ACHN (cell line): Measurements from ENCODE around the gene UBQLN4.
A peak's percentile ranks its signal among the peaks of the same experiment; 100 is the strongest.

ENCODE experiments used
- DNase-seq: peaks from one replicate; pipeline ENCODE4 v3.0.0-alpha.2; 2015
- in situ Hi-C: cut with HindIII; loops from 2 replicates; pipeline ENCODE4 v1.10.0; 2017; ENCODE audit warnings: low sequenced_read_pairs, low pct_ligation_motif_present, low pct_unique_long_range_greater_than_20kb

UBQLN4 gene

DNA sequence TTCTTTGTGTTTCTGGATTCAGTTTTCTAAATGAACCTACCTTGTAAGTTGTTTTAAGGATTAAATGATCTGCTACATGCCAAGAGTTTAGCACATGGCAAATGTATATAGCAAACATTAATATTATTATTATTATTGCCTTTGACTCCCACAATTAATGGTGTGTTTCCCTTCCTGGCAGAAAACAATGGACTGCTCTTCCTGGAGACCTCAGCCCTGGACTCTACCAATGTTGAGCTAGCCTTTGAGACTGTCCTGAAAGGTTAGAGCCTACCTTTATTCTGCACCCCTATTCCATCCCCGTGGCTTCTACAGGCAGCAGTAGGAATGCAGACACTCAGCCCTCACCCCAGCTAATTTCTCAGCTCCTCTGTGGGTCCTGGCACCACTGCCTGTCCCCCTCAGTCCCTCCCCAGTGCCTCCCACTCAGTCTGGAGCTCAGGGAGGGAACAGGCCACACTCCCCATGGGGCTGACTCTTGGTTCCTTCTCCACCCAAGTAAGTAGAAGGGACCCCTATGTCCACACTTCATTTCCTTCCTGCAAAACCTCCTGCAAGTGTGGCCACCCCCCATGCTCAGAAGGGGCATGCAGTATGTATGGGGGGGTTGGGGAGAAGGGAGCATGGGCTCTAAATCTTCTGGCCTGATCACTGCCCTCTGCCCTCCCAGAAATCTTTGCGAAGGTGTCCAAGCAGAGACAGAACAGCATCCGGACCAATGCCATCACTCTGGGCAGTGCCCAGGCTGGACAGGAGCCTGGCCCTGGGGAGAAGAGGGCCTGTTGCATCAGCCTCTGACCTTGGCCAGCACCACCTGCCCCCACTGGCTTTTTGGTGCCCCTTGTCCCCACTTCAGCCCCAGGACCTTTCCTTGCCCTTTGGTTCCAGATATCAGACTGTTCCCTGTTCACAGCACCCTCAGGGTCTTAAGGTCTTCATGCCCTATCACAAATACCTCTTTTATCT, 16.2 kb upstream of the UBQLN4 start:
- no peak for DNase-seq
- in situ Hi-C loops: no loop called here

GRCh38 chr1:156067262-156067661, 13.7 kb upstream of the UBQLN4 start:
- no peak for DNase-seq
- in situ Hi-C loops: no loop called here

DNA sequence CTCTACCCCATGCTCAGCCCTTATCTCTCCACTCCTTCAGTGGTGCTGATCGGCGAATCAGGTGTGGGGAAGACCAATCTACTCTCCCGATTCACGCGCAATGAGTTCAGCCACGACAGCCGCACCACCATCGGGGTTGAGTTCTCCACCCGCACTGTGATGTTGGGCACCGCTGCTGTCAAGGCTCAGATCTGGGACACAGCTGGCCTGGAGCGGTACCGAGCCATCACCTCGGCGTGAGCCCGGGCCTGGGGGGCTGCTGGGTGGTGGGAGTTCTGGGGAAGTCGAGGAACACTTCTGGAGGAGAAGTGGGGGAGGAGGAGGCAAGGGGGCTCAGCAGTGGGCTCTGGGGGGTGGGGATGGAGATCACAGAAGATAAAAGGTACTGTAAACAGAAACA, 12.3 kb upstream of the UBQLN4 start:
- in situ Hi-C loops: no loop called here
- no peak for DNase-seq

- in situ Hi-C loops: no loop called here
- DNase-seq: no peak
These were observed 11.6 kb upstream of the UBQLN4 start for GRCh38 chr1:156065212-156065611.

DNA sequence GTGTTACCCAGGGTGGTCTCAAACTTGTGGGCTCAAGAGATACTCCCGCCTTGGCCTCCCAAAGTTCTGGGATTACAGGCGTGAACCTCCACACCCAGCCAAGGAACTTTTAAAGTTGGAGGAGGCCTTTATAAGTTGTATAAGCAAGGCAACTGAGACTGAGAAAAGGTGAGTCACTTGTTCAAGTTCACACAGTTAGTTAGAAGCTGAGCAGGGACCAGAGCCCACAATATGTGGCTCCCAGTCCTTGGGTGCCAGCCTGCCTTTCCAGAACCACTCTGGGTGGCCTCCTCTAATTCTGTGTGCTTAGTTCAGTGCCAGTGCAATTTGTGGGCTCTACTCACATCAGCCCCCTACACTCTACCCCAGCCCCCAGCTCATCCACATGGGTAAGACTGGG, 11.0 kb upstream of the UBQLN4 start:
- in situ Hi-C loops: no loop called here
- DNase-seq: no peak

- in situ Hi-C loops: no loop called here
- no peak for DNase-seq
These were observed 10.3 kb upstream of the UBQLN4 start for GRCh38 chr1:156063997-156064285.

GRCh38 chr1:156062189-156062588, 8.6 kb upstream of the UBQLN4 start:
- in situ Hi-C loops: no loop called here
- DNase-seq: no peak

GRCh38 chr1:156060937-156061636, 7.5 kb upstream of the UBQLN4 start, which contains the start of gene RAB25:
RAB25 (plus strand) TSS chr1:156061160; CDS start chr1:156061401, 241 bp downstream.
- no peak for DNase-seq

GRCh38 chr1:156056326-156056849, 2.8 kb upstream of the UBQLN4 start:
- no peak for DNase-seq
- in situ Hi-C loops: no loop called here

More at GRCh38 chr1:156060937-156061636, 7.5 kb upstream of the UBQLN4 start, which contains the start of gene RAB25:
- in situ Hi-C loops: no loop called here

- in situ Hi-C loops: no loop called here
- no peak for DNase-seq
These were observed 1.9 kb upstream of the UBQLN4 start for GRCh38 chr1:156055281-156056048.

DNA sequence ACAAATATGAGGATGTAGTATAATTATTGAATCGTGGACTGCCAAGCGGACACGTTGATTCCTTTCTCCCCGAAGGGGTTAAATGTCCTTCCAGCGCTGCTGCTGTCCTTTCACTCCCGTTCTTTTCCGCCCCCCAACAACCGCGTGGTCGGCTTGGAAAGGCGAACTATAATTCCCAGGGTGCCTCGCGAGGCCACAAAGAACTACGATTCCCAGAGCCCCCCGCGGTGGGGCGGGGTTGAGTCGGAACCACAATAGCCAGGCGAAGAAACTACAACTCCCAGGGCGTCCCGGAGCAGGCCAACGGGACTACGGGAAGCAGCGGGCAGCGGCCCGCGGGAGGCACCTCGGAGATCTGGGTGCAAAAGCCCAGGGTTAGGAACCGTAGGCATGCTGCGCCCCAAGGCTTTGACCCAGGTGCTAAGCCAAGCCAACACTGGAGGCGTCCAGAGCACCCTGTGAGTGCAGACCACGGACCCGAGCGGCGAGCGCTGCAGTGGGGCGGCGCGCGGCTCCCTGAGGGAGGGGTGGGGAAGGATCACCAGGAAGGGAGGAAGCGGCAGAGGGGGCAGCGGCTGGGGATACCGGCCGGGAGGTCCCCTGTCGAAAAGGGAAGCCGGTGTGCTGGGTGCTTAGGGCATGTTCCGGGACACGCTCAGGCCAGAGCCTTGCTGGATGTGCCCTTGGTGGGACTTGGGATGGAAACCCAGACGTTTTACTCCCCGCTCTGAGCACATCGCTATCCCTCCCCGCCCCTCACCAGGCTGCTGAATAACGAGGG, 1.1 kb upstream of the UBQLN4 start, which contains the start of gene LAMTOR2:
LAMTOR2 (plus strand) TSS at position 283 of the 781 bp plus-strand sequence; CDS start at position 391, 108 bp downstream.
- in situ Hi-C loops: no loop called here
- peak; percentile 99 for DNase-seq

- in situ Hi-C loops: no loop called here
- DNase-seq: peak; percentile 77
These were observed 483 bp downstream of the UBQLN4 start for GRCh38 chr1:156052862-156053767.

DNA sequence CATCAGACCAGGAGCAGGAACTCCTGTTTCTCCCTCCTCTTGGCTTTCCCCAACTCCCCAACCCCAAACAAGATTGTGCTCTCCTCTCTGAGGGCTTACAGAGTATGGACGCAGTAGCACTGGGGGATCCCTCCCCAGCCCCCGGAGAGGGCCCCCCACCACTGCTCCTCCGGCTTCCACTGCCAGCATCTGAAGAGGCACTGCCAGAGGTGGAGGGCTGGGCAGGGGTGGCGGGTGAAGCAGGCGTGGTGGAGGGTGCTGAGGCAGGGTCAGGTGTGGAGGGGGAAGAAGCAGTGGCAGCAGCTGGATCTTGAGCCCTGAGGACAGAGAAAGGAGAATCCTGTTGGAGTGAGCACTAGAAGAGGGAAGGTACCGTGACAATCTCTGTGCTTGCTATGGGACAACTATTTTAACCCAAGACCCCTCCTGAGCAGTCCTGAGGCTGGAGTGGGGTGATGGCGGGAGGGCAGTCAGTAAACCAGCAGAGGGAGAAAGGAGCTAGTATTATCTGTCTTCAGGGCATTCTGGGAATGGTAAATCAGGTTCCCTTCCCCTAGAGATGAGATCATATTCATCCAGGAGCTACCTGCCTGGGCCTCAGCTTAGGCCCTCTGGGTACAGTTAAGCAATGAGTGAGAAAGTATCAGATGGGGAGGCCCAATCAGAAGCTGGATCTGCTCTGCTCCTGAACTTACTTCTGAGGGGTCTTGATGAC, 2.4 kb downstream of the UBQLN4 start:
- in situ Hi-C loops: no loop called here
- no peak for DNase-seq

GRCh38 chr1:156050376-156050775, 3.2 kb downstream of the UBQLN4 start:
- no peak for DNase-seq
- in situ Hi-C loops: no loop called here

GRCh38 chr1:156048663-156049258, 4.8 kb downstream of the UBQLN4 start:
- DNase-seq: no peak
- in situ Hi-C loops: no loop called here

GRCh38 chr1:156045076-156045475, 8.5 kb downstream of the UBQLN4 start:
- DNase-seq: no peak
- in situ Hi-C loops: no loop called here
